Coronary artery (tissue), 2 donors: ENCODE results near the gene KCND2.

Experiments
- DNase-seq: peaks from one replicate; pipeline ENCODE4 v3.0.0-alpha.2; 2017; ENCODE audit warnings: low spot score
- H3K27ac ChIP-seq, 2 donors: fragments of 200-600 bp; sonication (generic); one replicate each; pipeline ENCODE4 v1.5.1; 2016 to 2019
- H3K4me3 ChIP-seq: fragments of 200-600 bp; sonication (generic); 2 replicates; pipeline ENCODE4 v1.5.1; 2016; ENCODE audit warnings: mild to moderate bottlenecking, moderate library complexity
- CTCF ChIP-seq: fragments of 200-600 bp; sonication (generic); IDR thresholded peaks from one replicate; pipeline ENCODE4 v1.5.1; 2019; ENCODE audit warnings: antibody characterized with exemption

KCND2 gene

DNA sequence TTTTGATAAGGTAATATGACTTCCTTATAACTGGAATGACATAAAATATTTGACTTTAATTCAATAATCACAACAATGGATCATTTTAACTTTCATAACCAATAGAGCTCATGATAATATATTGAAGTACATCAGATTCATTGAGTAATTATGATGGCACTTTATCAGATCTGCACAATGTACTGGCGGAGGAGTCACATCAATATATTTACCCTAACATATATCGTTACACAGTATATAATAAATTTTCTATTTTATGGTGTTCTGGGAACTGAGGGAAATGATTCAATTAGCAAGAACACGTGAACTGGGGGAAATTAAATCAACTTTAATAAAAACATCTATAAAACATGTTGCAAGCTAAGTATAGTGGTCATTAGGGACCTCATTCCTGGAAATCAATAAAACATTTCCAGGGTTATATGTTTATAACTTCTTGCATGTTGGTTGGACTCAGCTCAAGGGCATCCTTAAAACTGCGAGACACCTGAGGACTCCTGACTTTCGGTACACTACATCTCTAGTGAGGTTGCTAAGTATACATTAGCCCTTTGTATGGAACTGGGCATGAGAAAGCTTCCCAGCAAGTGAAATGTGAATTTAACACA lies 254.0 kb downstream of the KCND2 start:
- Histone ChIP-seq H3K27ac (no peak overlapping the region), H3K4me3 (no peak overlapping the region)
- no peak for DNase-seq
- TF ChIP-seq CTCF: no peak

- TF ChIP-seq CTCF: no peak
- H3K4me3 ChIP-seq: no peak overlapping the region
- H3K27ac ChIP-seq: no peak overlapping the region
- DNase-seq: no peak
Observed at GRCh38 chr7:120529736-120530135, 256.8 kb downstream of the KCND2 start.

GRCh38 chr7:120538335-120538734 lies 265.4 kb downstream of the KCND2 start:
- no peak for TF ChIP-seq CTCF

DNA sequence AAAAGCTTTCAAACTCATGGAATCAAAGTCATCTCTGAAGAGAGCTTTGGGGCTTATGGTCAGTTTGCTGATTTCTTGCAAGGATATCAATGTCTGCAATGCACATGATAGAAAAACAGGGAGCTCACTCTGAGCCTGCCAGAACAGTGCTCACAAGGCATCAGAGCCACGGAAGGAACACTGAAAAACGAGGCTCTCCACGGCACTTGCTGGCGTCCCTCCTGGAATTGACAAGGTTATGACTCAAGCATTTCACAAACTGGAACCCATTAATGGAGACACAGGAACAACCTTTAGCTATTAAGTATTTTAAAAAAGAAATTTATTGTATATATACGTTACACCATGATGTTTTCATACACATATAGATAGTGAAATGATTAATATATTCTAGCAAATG lies 266.3 kb downstream of the KCND2 start:
- no peak overlapping the region for H3K4me3 ChIP-seq
- no peak for DNase-seq
- no peak for TF ChIP-seq CTCF
- H3K27ac ChIP-seq: no peak overlapping the region

More at GRCh38 chr7:120538335-120538734, 265.4 kb downstream of the KCND2 start:
- DNase-seq: no peak
- no peak overlapping the region for H3K27ac ChIP-seq
- no peak overlapping the region for H3K4me3 ChIP-seq

- Histone ChIP-seq H3K4me3 (no peak overlapping the region), H3K27ac (no peak overlapping the region)
- no peak for DNase-seq
- TF ChIP-seq CTCF: no peak
Observed at GRCh38 chr7:120547605-120548004, 274.6 kb downstream of the KCND2 start.

DNA sequence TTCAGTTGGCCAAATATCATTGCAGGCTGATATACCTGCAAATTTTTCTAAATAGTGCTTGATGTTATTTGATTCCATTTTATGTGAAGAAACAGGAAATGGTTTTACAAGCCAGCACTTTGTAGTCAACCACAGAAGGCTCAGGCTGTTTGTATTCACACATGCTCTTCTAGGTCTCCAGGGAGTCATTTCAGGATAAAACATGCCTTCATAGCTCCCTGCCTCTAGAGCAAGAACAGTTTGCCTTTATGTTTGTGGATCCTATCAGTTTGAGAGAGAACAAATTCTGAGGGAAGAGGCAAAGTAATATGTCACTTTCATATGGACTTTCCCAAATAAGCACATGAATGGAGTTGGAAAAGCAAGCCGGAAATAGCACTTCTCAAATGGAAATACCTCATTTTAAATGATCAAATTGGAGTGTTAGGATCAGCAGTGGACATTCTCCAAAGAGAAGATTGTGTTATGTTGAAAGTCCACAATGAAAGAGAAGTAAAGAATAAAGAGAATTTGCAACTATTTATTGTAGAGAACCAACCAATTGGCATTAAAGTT lies 277.6 kb downstream of the KCND2 start:
- no peak for TF ChIP-seq CTCF
- Histone ChIP-seq H3K4me3 (no peak overlapping the region), H3K27ac (no peak overlapping the region)
- no peak for DNase-seq

GRCh38 chr7:120553491-120553890 lies 280.5 kb downstream of the KCND2 start:
- H3K27ac ChIP-seq: no peak overlapping the region
- no peak for DNase-seq
- no peak for TF ChIP-seq CTCF
- H3K4me3 ChIP-seq: no peak overlapping the region
